GM12872 (cell line): Measurements from ENCODE around the gene ADRB1.

Source experiments
- TF ChIP-seq, protein P1 (sequence below): IDR thresholded peaks from 3 replicates; pipeline ENCODE4 v1.5.1; 2011; ENCODE audit warnings: low read depth, mild to moderate bottlenecking, low read length, moderate library complexity; ENCODE audit not compliant: insufficient read depth

ADRB1 gene

DNA sequence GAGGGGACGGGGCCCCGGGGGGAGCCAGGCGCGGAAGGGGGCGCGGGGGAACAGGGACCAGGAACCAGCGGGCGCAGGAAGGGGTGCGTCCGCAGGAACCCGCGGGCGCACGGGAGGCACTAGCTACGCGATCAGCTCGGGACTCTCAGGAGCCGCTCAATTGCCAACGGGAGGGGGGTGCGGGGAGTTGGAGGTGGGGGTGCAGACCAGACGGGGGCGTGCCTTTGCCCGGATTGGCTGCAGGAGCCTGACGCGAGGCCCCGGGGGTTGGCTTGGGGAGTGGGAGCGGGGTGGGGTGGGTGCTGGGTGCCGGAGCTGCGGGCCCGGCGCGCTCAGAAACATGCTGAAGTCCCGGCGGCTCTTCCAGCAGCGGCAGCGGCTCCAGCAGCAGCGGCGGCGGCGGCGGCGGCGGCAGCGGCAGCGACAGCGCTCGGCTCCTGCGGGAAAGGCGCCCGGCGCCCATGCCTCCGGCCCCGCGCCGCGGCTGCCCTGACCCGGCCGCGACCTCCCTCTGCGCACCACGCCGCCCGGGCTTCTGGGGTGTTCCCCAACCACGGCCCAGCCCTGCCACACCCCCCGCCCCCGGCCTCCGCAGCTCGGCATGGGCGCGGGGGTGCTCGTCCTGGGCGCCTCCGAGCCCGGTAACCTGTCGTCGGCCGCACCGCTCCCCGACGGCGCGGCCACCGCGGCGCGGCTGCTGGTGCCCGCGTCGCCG is at the start of gene ADRB1:
TSS of gene ADRB1 (plus strand) at position 335 of the 715 bp plus-strand sequence. CDS start at position 602, 267 bp downstream.
- TF ChIP-seq, protein P1, sequence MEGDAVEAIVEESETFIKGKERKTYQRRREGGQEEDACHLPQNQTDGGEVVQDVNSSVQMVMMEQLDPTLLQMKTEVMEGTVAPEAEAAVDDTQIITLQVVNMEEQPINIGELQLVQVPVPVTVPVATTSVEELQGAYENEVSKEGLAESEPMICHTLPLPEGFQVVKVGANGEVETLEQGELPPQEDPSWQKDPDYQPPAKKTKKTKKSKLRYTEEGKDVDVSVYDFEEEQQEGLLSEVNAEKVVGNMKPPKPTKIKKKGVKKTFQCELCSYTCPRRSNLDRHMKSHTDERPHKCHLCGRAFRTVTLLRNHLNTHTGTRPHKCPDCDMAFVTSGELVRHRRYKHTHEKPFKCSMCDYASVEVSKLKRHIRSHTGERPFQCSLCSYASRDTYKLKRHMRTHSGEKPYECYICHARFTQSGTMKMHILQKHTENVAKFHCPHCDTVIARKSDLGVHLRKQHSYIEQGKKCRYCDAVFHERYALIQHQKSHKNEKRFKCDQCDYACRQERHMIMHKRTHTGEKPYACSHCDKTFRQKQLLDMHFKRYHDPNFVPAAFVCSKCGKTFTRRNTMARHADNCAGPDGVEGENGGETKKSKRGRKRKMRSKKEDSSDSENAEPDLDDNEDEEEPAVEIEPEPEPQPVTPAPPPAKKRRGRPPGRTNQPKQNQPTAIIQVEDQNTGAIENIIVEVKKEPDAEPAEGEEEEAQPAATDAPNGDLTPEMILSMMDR: no peak

DNA sequence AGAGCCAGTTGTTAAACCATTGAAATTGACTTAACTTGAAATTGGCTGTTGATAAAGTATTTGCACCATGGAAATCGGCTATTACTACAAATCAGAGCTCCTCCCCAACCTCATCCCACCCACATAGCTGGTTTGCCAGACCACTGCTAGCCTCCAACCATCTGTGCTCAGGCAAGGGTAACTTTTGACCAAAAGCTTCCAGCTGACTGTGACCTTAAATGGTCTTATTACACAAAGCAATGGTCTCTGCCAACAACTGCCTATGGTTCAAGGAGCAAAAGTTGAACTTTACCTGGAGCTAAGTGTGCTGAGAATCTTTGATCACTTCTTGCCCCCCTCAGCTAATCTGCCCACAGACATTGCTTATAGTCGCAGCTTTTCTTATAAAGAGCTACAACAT is 48.5 kb upstream of the ADRB1 start:
- TF ChIP-seq, protein P1: no peak

DNA sequence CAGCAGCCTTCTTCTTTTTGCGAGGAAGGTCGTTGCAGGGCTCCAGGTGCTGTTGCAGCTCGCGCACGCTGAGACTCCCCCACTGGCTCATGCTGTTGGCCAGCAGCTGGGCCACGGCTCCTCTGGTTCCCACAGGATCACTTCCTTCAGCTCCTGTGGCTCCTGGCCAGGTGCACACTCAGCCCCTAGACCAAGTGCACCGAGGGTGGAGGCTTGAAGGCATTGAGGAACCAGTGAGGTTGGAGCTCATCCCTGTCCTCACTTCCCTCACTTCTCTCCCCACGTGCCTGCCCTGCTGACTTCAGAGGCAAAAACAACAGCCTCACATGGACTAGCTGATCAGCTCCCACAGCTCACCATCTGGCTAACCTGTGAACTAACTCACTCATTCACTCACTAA is 46.2 kb upstream of the ADRB1 start:
- TF ChIP-seq, protein P1: no peak

DNA sequence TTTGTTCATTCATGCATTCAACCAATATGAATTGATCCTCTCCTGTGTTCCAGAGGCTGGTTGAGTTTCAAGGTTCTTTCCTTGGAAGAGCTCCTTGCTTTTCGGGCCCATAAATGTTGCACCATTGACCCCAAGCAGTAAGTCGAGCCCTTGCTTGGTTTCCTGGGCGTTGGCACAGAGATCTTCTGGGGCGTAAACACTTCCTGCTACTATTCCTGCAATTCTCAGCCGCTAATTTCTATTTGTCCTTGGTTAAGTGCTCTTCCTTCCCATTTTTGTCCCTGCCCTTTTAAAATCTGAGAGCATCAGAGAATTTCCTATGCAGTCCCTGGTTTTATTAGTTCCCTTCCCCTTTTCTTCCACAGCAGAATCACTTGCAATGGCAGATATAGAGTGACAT is 44.1 kb upstream of the ADRB1 start:
- TF ChIP-seq, protein P1: no peak

DNA sequence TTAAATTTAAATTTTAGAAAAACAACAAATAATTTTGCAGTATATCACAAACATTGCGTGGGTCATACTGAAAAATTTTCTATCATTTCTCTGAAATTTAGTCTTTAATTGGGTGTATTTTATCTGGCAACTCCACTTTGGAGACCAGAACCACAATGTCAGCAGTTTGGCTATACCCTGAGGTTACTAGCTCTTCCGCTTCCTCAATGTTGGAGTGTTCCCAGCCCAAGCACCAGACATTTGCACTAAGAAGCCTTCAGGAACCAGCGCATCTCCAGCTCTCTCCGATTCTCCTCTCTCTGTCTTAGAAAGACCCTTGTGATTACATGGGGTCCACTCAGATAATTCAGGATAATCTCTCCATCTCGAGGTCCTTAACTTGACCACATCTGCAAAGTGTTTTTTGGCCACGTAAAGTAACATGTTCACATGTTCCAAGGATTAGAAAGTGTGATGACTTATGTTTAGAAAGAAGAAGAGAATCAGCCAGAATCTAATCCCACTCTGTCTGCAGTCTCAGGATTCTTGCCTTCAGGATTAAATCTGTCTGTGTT is 43.1 kb upstream of the ADRB1 start:
- TF ChIP-seq, protein P1: no peak

DNA sequence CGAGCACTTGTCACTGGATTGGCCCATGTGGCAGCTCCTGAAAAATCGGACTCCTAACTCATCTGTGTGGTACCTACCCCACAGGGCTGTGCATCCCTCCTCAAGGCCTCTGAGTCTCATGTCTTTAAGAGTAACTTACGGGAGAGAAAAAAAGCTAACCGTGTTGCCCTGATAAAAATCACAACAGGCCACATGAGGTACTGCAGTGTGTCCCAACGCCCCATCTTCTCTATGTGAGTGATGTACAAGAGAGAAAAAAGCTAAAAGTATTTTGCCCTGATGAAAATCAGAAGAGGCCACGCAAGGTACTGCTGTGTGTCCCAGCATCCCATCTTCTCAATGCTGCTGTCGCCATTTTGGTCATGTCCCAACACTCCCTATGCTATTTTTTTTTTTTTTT is 41.2 kb upstream of the ADRB1 start:
- TF ChIP-seq, protein P1: no peak

DNA sequence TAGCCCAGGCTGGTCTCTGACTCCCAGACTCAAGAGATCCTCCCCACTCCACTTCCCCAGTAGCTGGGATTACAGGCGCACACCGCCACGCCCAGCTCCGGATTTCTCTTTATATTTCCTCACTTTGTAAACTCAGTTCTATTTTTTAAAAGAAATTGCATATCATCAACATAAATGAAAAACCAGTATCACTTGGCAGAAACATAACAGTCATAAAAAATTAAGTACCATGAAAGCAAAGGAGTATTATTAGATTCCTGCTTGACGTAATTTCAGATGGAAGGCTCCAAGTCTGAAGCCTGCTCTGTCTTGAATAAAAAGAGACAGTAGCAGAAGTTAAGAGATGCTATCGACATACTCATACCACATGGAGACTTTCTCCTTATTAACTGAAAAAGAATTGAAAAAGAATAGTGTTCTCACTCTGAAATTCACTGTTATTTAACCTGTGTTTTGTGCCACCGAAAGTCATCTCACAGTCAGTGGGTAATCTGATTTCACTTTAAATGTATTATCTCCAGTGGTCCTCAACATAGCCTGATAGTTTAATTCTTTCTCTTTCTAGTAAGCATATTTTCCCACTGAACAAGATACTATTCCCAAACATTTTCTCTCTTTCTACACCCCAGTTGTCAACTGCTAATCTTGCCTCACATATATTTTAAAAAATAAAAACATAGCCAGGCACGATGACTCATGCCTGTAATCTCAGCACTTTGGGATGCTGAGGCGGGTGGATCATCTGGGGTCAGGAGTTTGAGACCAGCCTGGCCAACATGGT is 40.3 kb upstream of the ADRB1 start:
- TF ChIP-seq, protein P1: no peak
